ENCODE results near the gene LRRC8A.

The LRRC8A gene

DNA sequence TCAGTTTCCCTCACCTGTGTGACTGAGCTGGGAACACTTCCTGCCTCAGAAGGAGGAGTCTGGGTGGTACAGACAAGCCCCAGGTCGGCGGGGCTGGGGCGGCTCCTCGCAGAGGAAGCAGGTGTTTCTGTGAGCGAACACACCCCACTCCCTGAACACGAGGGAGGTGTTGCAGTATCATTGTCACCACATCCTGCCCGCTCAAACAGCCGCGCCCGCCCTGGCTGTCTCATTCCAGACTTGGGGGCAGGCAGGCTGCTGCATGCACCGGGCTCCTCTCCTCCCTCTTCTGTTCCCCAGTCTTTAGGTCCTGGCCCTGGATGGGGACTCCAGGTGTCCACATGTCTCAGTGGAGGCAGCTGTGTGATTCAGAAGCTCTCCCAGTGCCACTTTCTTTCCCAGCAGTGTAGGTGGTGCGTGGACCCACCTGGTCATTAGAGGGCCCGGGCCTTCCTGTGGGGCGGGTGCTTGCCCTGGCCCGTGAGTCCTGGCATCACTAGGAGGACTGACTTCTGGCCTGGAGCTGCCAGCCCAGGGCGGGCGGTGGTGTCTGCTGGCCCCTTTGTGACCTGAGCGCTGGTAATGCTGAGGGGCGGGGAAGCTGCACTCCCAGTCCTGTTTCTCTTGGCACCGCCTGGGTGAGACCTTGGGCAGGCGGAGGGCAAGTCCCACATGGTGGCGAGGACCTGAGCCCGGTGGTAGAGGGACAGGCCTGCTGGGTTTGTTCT lies 20.6 kb downstream of the LRRC8A start:
- DNase-seq (ENCODE audit: low read depth) = no peak

DNA sequence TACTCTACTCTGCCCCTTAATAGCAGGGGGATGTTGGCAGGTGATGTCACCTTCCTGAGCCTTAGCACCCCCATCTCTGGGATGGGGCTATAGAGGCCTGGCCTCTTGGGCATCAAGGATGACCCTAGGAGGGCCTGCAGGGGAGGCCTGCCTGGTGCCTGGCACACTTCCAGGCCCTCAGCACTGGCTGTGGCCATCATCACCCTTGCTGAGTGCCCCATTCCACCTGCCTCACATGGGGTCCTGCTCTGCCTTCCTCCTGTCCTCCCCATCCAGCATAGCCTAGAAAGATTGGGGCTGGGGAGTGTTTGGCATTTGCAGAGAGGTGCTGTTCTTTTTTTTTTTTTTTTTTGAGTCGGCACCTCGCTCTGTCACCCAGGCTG lies 21.1 kb downstream of the LRRC8A start:
- DNase-seq (ENCODE audit: low read depth) = no peak

DNA sequence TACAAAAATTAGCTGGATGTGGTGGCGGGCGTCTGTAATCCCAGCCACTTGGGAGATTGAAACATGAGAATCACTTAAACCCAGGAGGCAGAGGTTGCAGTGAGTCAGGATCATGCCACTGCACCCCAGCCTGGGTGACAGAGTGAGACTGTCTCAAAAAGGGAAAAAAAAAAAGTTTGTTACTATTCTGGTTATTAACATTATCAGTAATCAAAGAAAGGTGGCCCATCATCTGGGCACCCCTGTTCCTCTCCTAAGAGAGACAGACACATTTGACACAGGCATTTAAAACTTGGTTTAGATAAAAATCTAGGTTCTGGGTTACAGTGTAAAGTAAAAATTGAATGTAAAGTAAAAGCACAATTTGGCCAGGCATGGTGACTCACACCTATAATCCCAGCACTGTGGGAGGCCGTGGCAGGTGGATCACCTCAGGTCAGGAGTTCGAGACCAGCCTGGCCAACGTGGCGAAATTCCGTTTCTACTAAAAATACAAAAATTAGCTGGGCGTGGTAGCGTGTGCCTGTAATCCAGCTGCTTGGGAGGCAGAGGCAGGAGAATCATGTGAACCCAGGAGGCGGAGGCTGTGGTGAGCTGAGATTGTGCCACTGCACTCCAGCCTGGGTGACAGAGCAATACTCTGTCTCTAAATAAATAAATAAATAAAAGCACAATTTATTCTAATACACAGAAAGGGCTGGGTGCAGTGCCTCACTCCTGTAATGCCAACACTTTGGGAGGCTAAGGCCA lies 22.1 kb downstream of the LRRC8A start:
- no peak for DNase-seq (ENCODE audit: low read depth)

DNA sequence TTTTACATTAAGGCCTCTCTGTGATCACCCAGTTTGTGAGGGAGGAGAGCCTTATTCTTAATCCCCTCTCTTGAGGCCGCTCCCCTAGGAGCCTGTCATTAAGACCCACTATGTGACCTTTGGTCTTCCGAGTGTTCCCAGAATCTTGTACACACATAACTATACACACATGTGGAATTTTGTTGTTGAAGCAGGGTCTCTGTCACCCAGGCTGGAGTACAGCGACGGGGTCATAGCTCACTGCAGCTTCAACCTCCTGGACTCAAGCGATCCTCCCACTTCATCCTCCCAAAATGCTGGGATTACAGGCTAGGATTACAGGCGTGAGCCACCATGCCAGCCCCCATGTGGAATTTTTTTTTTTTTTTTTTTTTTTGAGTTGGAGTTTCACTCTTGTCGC lies 24.0 kb downstream of the LRRC8A start:
- DNase-seq (ENCODE audit: low read depth) = no peak

DNA sequence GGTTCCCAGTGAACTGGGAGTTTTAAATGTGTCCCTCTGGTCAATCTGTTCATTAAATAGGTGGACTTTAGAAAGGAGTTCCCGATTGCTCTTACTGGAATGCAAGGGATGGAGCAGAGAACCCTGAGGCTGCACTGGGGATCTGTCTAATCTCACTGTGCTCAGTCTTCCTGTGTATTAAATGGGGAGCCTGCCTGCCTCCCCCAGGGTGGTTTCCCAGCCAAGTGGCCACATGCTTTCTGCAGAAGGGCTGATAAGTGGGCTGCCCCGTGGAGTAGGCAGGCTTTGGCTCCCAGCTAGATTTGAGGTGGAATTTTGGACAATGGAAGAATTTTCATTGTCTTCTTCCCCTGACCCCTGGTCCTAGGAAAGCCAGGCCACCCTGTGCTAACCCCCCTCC lies 24.8 kb downstream of the LRRC8A start:
- DNase-seq (ENCODE audit: low read depth) = no peak

DNA sequence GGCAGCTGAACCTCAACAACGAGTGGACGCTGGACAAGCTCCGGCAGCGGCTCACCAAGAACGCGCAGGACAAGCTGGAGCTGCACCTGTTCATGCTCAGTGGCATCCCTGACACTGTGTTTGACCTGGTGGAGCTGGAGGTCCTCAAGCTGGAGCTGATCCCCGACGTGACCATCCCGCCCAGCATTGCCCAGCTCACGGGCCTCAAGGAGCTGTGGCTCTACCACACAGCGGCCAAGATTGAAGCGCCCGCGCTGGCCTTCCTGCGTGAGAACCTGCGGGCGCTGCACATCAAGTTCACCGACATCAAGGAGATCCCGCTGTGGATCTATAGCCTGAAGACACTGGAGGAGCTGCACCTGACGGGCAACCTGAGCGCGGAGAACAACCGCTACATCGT lies 26.4 kb downstream of the LRRC8A start:
- no peak for DNase-seq (ENCODE audit: low read depth)

DNA sequence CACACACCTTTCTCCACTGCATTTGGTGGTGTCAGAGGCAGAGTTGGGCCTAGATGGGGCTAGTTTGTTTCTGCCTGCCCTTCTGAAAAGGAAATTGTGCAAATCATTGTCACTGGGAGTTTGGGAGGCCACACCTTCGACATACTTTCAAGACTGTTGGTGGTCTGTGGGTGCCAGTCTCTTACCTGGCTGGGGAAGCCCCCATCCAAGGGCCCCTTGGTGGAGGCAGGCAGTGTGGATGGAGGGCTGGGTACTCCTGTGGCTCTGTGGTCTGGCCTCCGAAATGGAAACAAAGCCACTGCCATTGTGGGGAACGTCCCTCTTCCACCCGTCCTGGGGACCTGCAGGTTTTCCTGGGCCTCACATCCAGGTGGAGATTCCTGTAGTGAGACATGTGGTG lies 27.9 kb downstream of the LRRC8A start:
- DNase-seq (ENCODE audit: low read depth) = no peak

DNA sequence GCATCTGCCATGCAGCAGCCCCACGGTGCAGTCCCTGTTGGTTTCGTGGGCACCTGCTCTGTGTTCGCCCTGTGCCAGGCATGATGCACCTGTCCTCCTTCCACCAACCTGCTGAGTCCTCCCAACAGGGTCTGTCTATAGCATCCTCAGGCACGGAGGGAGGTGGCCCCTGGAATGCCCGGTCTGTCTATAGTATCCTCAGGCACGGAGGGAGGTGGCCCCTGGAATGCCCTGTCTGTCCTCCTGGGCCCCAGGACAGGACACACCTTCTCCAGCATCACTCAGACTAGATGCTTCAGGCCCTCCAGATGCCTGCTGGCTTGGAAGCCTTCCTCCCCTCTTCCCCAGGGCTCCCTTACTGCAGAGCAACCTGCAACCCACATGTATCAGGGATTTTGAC lies 29.0 kb downstream of the LRRC8A start:
- DNase-seq (ENCODE audit: low read depth) = no peak

DNA sequence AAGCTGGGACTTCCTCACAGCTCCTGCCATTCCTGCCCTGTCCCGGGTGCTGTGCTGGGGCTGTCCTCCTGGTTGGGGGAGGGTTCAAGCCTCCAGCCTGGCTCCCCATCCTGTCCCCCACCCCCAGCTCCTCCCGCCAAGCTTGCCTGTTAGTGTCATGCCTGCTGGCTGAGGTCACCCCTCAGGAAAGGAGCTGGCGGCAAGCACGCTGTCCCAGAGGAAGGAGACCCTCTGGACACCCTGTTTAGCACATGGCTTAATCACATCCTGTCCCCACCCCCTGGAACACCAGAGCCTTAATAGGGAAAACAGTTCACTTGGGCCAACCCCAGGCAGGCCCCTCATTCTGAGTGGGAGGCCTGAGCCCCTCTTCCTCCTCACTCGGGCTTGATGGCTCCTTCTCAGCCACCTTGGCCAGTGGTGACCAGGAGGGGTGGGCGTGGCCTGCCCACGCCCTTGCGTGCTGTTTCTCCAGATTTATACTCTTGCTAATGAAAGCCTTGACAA lies 29.6 kb downstream of the LRRC8A start:
- no peak for DNase-seq (ENCODE audit: low read depth)

DNA sequence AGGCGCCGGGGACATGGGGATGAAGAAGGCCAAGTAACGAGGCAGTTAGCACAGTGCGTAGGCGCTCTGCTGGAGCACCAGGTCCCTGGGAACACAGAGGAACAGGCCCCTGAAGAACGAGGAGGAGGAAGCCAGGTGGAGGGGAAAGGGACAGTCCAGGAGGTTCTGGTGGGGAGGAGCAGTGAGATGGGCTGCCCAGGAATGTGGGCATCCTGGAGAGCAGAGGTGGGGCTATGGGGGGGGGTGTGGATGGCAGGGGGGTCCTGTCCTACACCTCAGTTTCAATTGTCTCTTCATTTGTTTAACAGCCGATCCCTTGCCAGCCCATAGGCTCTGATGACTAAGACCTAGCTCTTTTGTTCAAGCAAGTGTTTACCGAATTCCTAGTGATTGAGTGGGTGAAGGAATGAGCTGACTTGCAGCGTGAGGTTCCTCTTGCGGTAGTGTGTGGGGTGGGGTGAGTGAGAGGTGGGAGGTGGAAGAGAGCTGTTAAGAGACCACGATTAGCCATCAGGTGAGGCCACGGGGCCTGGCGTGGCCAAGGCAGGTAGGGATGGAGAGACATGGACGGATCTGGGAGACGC lies 30.4 kb downstream of the LRRC8A start:
- DNase-seq (ENCODE audit: low read depth) = peak; percentile 89

DNA sequence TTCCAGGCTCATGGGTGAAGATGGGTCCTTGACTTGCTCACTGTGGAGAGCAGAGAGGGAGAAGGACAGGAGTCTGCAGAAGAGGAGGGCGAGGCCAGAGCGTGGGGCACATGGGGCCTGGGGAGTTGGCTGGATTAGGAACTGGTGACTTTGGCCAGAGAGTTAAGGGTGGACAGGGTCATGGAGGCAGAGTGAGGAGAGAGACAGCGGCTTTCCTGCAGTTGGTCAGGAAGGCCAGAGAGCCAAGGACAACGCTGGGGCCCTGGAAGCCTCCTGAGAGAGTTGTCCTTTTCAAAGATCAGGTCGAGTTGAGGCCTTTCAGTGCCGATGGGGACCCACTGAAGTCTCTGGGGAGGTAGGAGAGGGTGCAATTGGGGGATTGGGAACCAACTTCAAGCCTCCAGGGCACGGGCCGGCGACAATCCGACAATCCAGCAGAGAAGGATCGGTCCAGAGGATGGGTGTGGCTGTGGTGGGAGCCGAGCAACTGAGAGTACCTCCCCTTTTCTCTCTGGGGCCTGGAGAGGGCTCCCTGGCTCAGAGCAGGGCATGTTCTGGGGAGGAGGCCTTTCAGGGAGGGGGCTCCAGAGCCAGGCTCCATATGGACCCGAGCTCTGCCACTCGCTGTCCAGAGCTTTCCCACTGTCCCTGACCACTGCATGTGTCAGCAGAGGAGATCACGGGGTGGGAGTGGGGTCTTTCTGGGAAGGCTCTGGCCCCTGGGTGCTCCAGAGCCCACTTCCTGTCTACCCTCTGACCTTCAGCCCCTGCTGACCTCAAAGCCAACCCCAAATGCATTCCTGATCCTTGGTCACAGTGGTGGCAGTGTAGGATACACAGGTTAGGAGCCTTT lies 31.3 kb downstream of the LRRC8A start:
- no peak for DNase-seq (ENCODE audit: low read depth)

DNA sequence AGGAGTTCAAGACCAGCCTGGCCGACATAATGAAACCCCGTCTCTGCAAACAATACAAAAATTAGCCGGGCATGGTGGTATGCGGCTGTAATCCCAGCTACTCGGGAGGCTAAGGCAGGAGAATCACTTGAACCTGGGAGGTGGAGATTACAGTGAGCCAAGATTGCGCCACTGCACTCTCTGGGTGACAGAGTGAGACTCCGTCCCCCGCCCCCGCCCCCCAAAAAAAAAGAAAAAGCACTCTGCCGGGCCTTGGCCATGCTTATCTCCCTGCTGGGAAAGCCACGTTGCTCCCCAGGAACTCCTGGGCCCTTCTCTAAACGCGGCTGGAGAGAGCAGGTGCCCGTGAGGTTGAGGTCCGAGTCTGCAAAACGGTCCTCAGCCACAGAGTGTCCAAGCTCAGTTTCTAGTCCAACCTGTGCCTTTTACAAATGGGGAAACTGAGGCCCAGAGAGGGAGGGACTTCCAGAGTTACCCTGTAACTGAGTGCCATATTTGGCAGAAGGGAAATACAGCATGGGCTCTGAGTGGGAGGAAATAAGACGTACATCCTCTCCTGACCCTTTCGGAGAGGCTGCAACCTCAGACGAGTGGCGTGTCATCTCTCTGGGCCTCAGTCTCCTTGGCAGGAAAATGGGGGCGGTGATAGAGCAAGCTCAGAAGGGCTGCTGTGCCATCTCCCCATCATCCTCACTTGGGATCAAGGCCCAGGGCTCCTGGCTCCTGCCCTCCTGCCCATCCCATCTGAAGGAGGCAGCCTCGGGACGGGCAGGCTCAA lies 32.3 kb downstream of the LRRC8A start:
- DNase-seq (ENCODE audit: low read depth) = no peak

DNA sequence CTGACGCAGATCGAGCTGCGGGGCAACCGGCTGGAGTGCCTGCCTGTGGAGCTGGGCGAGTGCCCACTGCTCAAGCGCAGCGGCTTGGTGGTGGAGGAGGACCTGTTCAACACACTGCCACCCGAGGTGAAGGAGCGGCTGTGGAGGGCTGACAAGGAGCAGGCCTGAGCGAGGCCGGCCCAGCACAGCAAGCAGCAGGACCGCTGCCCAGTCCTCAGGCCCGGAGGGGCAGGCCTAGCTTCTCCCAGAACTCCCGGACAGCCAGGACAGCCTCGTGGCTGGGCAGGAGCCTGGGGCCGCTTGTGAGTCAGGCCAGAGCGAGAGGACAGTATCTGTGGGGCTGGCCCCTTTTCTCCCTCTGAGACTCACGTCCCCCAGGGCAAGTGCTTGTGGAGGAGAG lies 34.3 kb downstream of the LRRC8A start:
- no peak for DNase-seq (ENCODE audit: low read depth)

DNA sequence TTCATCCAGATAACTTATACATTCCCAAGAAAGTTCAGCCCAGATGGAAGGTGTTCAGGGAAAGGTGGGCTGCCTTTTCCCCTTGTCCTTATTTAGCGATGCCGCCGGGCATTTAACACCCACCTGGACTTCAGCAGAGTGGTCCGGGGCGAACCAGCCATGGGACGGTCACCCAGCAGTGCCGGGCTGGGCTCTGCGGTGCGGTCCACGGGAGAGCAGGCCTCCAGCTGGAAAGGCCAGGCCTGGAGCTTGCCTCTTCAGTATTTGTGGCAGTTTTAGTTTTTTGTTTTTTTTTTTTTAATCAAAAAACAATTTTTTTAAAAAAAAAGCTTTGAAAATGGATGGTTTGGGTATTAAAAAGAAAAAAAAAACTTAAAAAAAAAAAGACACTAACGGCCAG lies 34.8 kb downstream of the LRRC8A start:
- no peak for DNase-seq (ENCODE audit: low read depth)

DNA sequence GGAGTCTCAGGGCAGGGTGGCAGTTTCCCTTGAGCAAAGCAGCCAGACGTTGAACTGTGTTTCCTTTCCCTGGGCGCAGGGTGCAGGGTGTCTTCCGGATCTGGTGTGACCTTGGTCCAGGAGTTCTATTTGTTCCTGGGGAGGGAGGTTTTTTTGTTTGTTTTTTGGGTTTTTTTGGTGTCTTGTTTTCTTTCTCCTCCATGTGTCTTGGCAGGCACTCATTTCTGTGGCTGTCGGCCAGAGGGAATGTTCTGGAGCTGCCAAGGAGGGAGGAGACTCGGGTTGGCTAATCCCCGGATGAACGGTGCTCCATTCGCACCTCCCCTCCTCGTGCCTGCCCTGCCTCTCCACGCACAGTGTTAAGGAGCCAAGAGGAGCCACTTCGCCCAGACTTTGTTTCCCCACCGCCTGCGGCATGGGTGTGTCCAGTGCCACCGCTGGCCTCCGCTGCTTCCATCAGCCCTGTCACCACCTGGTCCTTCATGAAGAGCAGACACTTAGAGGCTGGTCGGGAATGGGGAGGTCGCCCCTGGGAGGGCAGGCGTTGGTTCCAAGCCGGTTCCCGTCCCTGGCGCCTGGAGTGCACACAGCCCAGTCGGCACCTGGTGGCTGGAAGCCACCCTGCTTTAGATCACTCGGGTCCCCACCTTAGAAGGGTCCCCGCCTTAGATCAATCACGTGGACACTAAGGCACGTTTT lies 35.4 kb downstream of the LRRC8A start:
- DNase-seq (ENCODE audit: low read depth) = no peak

DNA sequence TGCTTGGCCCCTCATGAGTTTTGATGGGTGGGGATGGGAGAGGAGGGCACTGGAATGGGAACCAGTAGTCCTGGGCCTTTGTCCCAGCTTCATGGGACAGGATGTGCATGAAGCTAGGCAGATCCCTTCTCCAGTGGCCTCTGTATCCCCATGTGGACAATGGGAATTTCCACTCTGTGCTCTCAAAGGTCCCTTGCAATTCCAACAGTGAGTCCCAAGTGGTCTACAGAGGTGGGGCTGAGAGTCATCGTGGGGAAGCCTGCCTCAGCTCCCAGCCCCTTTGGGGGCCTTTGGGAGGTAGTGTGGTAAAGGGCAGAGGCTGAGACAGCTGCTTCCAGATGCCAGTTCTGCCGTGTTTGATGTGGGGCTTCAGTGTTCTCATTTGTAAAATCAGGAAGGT lies 37.0 kb downstream of the LRRC8A start:
- no peak for DNase-seq (ENCODE audit: low read depth)

DNA sequence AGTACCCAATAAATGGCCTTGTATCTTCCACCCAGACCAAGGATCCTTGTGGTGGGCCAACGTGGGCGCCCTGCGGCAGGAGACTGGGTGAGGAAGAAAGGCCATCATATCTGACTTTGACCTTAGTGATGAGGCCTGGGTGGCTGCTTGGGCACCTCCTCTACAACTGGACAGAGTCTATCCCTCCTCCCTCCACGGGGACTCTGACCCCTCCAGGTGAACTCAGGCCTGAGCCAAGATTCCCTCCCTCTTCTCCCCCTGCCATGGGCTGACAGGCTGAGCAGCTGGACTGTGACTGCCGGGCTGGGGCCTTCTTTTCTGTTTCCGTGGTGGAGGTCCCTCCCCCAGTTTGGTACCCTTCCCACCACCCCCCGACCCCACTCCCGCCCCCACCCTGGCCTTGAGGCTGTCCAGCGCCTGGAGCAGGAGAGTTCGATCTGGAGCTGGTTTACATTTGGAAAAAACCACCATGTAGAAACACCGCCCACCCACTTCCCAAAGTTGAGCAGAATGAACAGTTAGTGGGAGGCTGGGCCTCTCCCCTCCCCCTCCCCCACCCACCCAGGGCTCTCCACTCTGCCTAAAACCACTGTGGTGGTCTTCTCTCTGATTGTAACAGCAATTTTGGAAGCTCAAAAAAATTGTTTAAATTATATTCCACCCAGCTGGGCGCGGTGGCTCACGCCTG lies 37.6 kb downstream of the LRRC8A start:
- DNase-seq (ENCODE audit: low read depth) = no peak

DNA sequence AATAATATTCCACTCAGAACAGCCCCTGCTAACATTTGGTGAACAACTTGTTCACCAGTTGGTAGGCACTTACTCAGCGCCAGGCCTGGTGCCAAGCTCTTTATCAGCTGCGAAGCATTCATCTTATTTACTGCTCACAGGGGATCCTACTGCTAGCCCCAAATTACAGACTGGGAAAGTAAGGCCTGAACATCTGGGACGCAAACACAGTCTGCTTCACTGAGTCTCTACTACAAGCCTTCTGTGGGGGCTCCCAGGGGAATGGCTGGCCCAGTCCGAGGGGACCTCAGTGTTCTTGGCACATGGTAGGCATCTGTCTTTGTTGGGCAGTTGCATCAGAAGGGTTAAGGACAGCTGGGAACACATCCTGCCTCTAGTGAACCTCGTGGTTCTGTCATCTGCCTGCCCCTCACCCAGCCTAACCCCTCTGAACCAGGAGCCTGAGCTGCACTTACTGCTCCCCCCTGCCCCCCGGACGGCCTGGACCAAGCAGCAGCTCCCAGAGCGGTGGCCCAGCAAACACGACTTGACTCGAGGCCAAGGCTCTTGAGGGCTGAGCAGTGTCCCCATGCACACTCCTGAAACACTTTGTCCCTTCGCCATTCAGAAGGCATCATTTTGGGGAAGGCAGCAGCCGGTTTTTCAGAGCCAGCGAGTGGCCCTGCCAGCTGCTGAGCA lies 38.6 kb downstream of the LRRC8A start, which contains the start of gene PHYHD1:
TSS of gene PHYHD1 (plus strand) at position 602 of the 678 bp plus-strand sequence. CDS start 1,342 bp downstream, outside the sequence.
- no peak for DNase-seq (ENCODE audit: low read depth)
